H1 (cell line): ENCODE data around the gene GRIFIN. TPM values are rescaled to one million over a fixed set of nuclear protein-coding genes. Genes with fewer than 3 reads are reported as not detected.

Experiments used
- CTCF ChIA-PET: fragments of 300-600 bp; sonication (Branson Sonifier 250); formaldehyde crosslinking; loops from one replicate; lab custom pipeline; 2021; ENCODE audit not compliant: partially characterized antibody; lab: Charles Lee
- POLR2A ChIA-PET: fragments of 300-600 bp; sonication (Branson Sonifier 250); formaldehyde crosslinking; loops from one replicate; lab custom pipeline; 2021; ENCODE audit warnings: inconsistent platforms; ENCODE audit not compliant: partially characterized antibody; lab: Charles Lee
- DNase-seq, 2 experiments: peaks; one replicate each; pipeline versions ENCODE4 v3.0.0 to v3.0.0-alpha.2; 2010 to 2022; ENCODE audit warnings: low spot score in 2 of 2, low read depth in 1 of 2, mixed read lengths in 1 of 2
- FAIRE-seq: peaks from 2 replicates; lab custom pipeline; 2011; peaks lifted over from hg19 to GRCh38; lab: Jason Lieb, UNC
- H2AFZ ChIP-seq: 2 replicates; pipeline ENCODE4 v1.8.1; 2012; ENCODE audit warnings: low read length, inconsistent platforms
- H2AK5ac ChIP-seq: 2 replicates; pipeline ENCODE4 v1.6.1; 2013; ENCODE audit warnings: low read depth, low read length
- H2BK120ac ChIP-seq: replicated peaks from 2 replicates; pipeline ENCODE3; 2013; ENCODE audit warnings: low read depth, low read length, inconsistent platforms
- H2BK12ac ChIP-seq: 2 replicates; pipeline ENCODE4 v1.6.1; 2013; ENCODE audit warnings: low read depth, low read length
- H2BK15ac ChIP-seq: 2 replicates; pipeline ENCODE4 v1.6.1; 2013; ENCODE audit warnings: low read length
- H2BK20ac ChIP-seq: 2 replicates; pipeline ENCODE4 v1.6.1; 2013; ENCODE audit warnings: low read length
- H2BK5ac ChIP-seq: 2 replicates; pipeline ENCODE4 v1.6.1; 2013; ENCODE audit warnings: low read depth, low read length
- H3K14ac ChIP-seq: 2 replicates; pipeline ENCODE4 v1.6.1; 2013; ENCODE audit warnings: inconsistent platforms; ENCODE audit not compliant: insufficient read length
- H3K18ac ChIP-seq: 2 replicates; pipeline ENCODE4 v1.6.1; 2013; ENCODE audit warnings: low read length; ENCODE audit errors: extremely low read depth
- H3K23ac ChIP-seq: 2 replicates; pipeline ENCODE4 v1.6.1; 2013; ENCODE audit warnings: inconsistent platforms; ENCODE audit not compliant: insufficient read length
- H3K23me2 ChIP-seq: 2 replicates; pipeline ENCODE4 v1.6.1; 2013; ENCODE audit warnings: low read depth, low read length
- H3K27ac ChIP-seq: 2 replicates; pipeline ENCODE4 v1.6.1; 2011; ENCODE audit warnings: low read depth, low read length, inconsistent platforms
- H3K27me3 ChIP-seq, 4 experiments: replicated peaks in 1 of 4; 1 replicate in 1 of 4; 2 replicates in 3 of 4; pipeline versions ENCODE4 v1.6.1 to v1.8.1; 2011 to 2013; ENCODE audit warnings: low read length in 3 of 4, mild to moderate bottlenecking in 3 of 4, inconsistent platforms in 2 of 4, mixed read lengths in 2 of 4, moderate library complexity in 1 of 4; ENCODE audit not compliant: control insufficient read depth in 3 of 4, insufficient read depth in 3 of 4; ENCODE audit errors: extremely low read depth in 1 of 4
- H3K36me3 ChIP-seq, 4 experiments: 2 replicates each; pipeline versions ENCODE4 v1.6.1 to v1.8.1; 2011 to 2013; ENCODE audit warnings: mild to moderate bottlenecking in 4 of 4, low read length in 3 of 4, moderate library complexity in 2 of 4, control low read depth in 1 of 4, inconsistent platforms in 1 of 4; ENCODE audit not compliant: insufficient read depth in 4 of 4, control insufficient read depth in 2 of 4
- H3K4ac ChIP-seq: replicated peaks from 2 replicates; pipeline ENCODE3; 2013; ENCODE audit warnings: low read length, low read depth, mixed read lengths, inconsistent platforms; ENCODE audit not compliant: insufficient read length
- H3K4me1 ChIP-seq, 4 experiments: replicated peaks in 1 of 4; 1 replicate in 1 of 4; 2 replicates in 3 of 4; pipeline versions ENCODE4 v1.6.1 to v1.8.1; 2011 to 2013; ENCODE audit warnings: low read length in 3 of 4, inconsistent platforms in 2 of 4, mixed read lengths in 1 of 4; ENCODE audit not compliant: insufficient read depth in 4 of 4, control insufficient read depth in 3 of 4
- H3K4me2 ChIP-seq, 2 experiments: 2 replicates each; pipeline versions ENCODE4 v1.6.1 to v1.8.1; 2011 to 2013; ENCODE audit warnings: low read depth in 2 of 2, low read length in 2 of 2, control low read depth in 1 of 2, inconsistent platforms in 1 of 2, mild to moderate bottlenecking in 1 of 2; ENCODE audit not compliant: insufficient read depth in 1 of 2
- H3K4me3 ChIP-seq, 4 experiments: fragments of 200-600, 300-600 bp in 1 of 4; sonication (generic), shearing (Covaris generic), sonication (Bioruptor Twin) in 1 of 4; 2 replicates each; pipeline versions ENCODE4 v1.5.1 to v1.8.1; 2011 to 2016; ENCODE audit warnings: low read length in 4 of 4, low read depth in 3 of 4, control low read depth in 2 of 4, inconsistent platforms in 2 of 4, mild to moderate bottlenecking in 2 of 4, mixed read lengths in 1 of 4, moderate library complexity in 1 of 4; ENCODE audit not compliant: insufficient read depth in 2 of 4; ENCODE audit errors: extremely low read depth in 1 of 4
- H3K56ac ChIP-seq: replicated peaks from 2 replicates; pipeline ENCODE3; 2013; ENCODE audit warnings: low read depth, mild to moderate bottlenecking, mixed read lengths, low read length, inconsistent platforms; ENCODE audit not compliant: insufficient read length
- H3K79me1 ChIP-seq: 2 replicates; pipeline ENCODE4 v1.6.1; 2013; ENCODE audit warnings: low read depth, low read length, control low read depth
- H3K79me2 ChIP-seq, 2 experiments: 2 replicates each; pipeline versions ENCODE4 v1.6.1 to v1.8.1; 2012 to 2013; ENCODE audit warnings: low read length in 2 of 2, mild to moderate bottlenecking in 2 of 2, inconsistent platforms in 1 of 2; ENCODE audit not compliant: insufficient read depth in 2 of 2, control insufficient read depth in 1 of 2
- H3K9ac ChIP-seq, 4 experiments: replicated peaks in 1 of 4; 1 replicate in 1 of 4; 2 replicates in 3 of 4; pipeline versions ENCODE4 v1.6.1 to v1.8.1; 2011 to 2013; ENCODE audit warnings: low read depth in 3 of 4, low read length in 3 of 4, control low read depth in 2 of 4, mild to moderate bottlenecking in 2 of 4, moderate library complexity in 2 of 4, inconsistent platforms in 1 of 4; ENCODE audit errors: extremely low read depth in 1 of 4
- H3K9me3 ChIP-seq, 2 experiments: 2 replicates each; pipeline versions ENCODE4 v1.6.1 to v1.8.1; 2012 to 2013; ENCODE audit warnings: mild to moderate bottlenecking in 2 of 2, moderate library complexity in 2 of 2, control low read depth in 1 of 2, inconsistent platforms in 1 of 2, low read depth in 1 of 2, low read length in 1 of 2, mixed read lengths in 1 of 2; ENCODE audit not compliant: insufficient read depth in 2 of 2
- H4K20me1 ChIP-seq, 2 experiments: replicated peaks in 1 of 2; 2 replicates each; pipeline versions ENCODE3 to v1.8.1; 2011 to 2013; ENCODE audit warnings: inconsistent platforms in 2 of 2, low read length in 2 of 2, mild to moderate bottlenecking in 1 of 2; ENCODE audit not compliant: insufficient read depth in 2 of 2, control insufficient read depth in 1 of 2
- H4K5ac ChIP-seq: 2 replicates; pipeline ENCODE4 v1.6.1; 2013; ENCODE audit warnings: low read length, low read depth, mixed read lengths, inconsistent platforms; ENCODE audit not compliant: insufficient read length
- H4K8ac ChIP-seq: 2 replicates; pipeline ENCODE4 v1.8.0; 2013; ENCODE audit warnings: mild to moderate bottlenecking, moderate library complexity, low read length, inconsistent platforms; ENCODE audit not compliant: insufficient read depth; ENCODE audit errors: extremely low read depth
- H4K91ac ChIP-seq: replicated peaks from 2 replicates; pipeline ENCODE3; 2013; ENCODE audit warnings: low read length, mixed read lengths, inconsistent platforms; ENCODE audit not compliant: insufficient read length
- BACH1 ChIP-seq: IDR thresholded peaks from 2 replicates; pipeline ENCODE4 v1.6.1; 2012; ENCODE audit warnings: low read length, improper control_type of control experiment
- BCL11A ChIP-seq, 2 experiments: IDR thresholded peaks; one replicate each; pipeline ENCODE4 v1.6.1; 2011; ENCODE audit warnings: low read depth in 2 of 2, low read length in 2 of 2, mild to moderate bottlenecking in 2 of 2
- CEBPB ChIP-seq: IDR thresholded peaks from 2 replicates; pipeline ENCODE4 v1.6.1; 2012; ENCODE audit warnings: low read depth, low read length
- CHD1 ChIP-seq: IDR thresholded peaks from 2 replicates; pipeline ENCODE4 v1.6.1; 2012; ENCODE audit warnings: low read depth, low read length, improper control_type of control experiment
- EGR1 ChIP-seq: IDR thresholded peaks from 2 replicates; pipeline ENCODE4 v1.6.1; 2011; ENCODE audit warnings: low read depth, low read length, borderline replicate concordance
- JUN ChIP-seq: IDR thresholded peaks from 2 replicates; pipeline ENCODE4 v1.6.1; 2011; ENCODE audit warnings: low read depth, mild to moderate bottlenecking, improper control_type of control experiment, low read length
- KDM4A ChIP-seq: IDR thresholded peaks from one replicate; pipeline ENCODE4 v1.7.1; 2012; ENCODE audit warnings: low read depth, mild to moderate bottlenecking, moderate library complexity, low read length, inconsistent platforms; ENCODE audit not compliant: severe bottlenecking
- RAD21 ChIP-seq, 2 experiments: IDR thresholded peaks in 1 of 2; conservative IDR thresholded peaks in 1 of 2; 2 replicates each; pipeline ENCODE4 v1.6.1; 2011; ENCODE audit warnings: low read depth in 2 of 2, low read length in 2 of 2, improper control_type of control experiment in 1 of 2, inconsistent platforms in 1 of 2, mild to moderate bottlenecking in 1 of 2, moderate library complexity in 1 of 2
- SIRT6 ChIP-seq: IDR thresholded peaks from one replicate; pipeline ENCODE4 v1.7.1; 2012; ENCODE audit warnings: low read length, inconsistent platforms
- SP4 ChIP-seq: IDR thresholded peaks from 2 replicates; pipeline ENCODE4 v1.6.1; 2012; ENCODE audit warnings: low read length, inconsistent platforms
- SRF ChIP-seq: IDR thresholded peaks from 2 replicates; pipeline ENCODE4 v1.6.1; 2011; ENCODE audit warnings: mild to moderate bottlenecking, low read depth, low read length, moderate library complexity
- TAF1 ChIP-seq: IDR thresholded peaks from 2 replicates; pipeline ENCODE4 v1.6.1; 2011; ENCODE audit warnings: mild to moderate bottlenecking, low read depth, low read length
- TAF7 ChIP-seq: optimal IDR thresholded peaks from 2 replicates; pipeline ENCODE3; 2011; ENCODE audit warnings: low read depth, mild to moderate bottlenecking, inconsistent platforms, low read length, moderate library complexity, borderline replicate concordance
- TEAD4 ChIP-seq: IDR thresholded peaks from 2 replicates; pipeline ENCODE4 v1.6.1; 2012; ENCODE audit warnings: low read depth, low read length, inconsistent platforms, mixed read lengths
- WGBS, 2 experiments: shearing (Covaris generic) in 1 of 2; methylation state at CpG; one replicate each; pipeline versions ENCODE4 v1.1.6 to v1.1.7; 2013 to 2015; ENCODE audit warnings: low lambda C conversion rate in 2 of 2, mixed read lengths in 2 of 2, inconsistent platforms in 1 of 2, low coverage in 1 of 2, missing lambda C conversion rate in 1 of 2; ENCODE audit not compliant: insufficient replicate concordance in 2 of 2, insufficient coverage in 1 of 2, insufficient read length in 1 of 2; ENCODE audit errors: extremely low coverage in 1 of 2, missing lambda C conversion rate in 1 of 2; 5-methylcytosine and 5-hydroxymethylcytosine counted together
- polyA plus RNA-seq, 7 experiments: library from polyadenylated mRNA; depleted of rRNA in 3 of 7; stranded (reverse) in 5 of 7; unstranded in 2 of 7; fragments of >200 nt in 5 of 7; fragments of 200-250 nt in 2 of 7; gene quantifications; 1 replicate in 5 of 7; 2 replicates in 1 of 7; 4 replicates in 1 of 7; pipeline versions ENCODE4 v1.2.1 to v1.2.3, GENCODE V29; 2011 to 2013; ENCODE audit warnings: missing spikeins in 2 of 7, mixed read lengths in 2 of 7
- total RNA-seq: library from RNA; stranded (reverse); fragmentation: NEBNext Ultra II Directional; extraction: Animal tissue kit (Norgen Biotek cat#: 25700); gene quantifications from 2 replicates; pipeline ENCODE4 v1.2.1, GENCODE V29; 2021

The GRIFIN gene
- total and polyA plus RNA-seq, 2 of the 8 experiments (the other 6 are each of a cell fraction or from before 2014, with no cell fraction given), result not detected

- Histone ChIP-seq H3K23ac (no peak overlapping the region), H2AK5ac (no peak overlapping the region), H2BK12ac (no peak overlapping the region), H2BK120ac (no peak overlapping the region), H3K79me1 (no peaks in the 10 kb centered on the region), H3K9ac (no peak overlapping the region), H2BK20ac (no peak overlapping the region), H3K18ac (no peak overlapping the region), H3K27ac (no peak overlapping the region), H4K5ac (no peak overlapping the region), H3K79me2 (no peaks in the 10 kb centered on the region; a peak in 1 of 4 replicates), H3K4me3 (no peak overlapping the region), H2BK5ac (peak overlapping the region; percentile 3; the same call in 1 of the 2 replicates), H3K4me2 (no peak overlapping the region), H3K14ac (no peak overlapping the region), H3K4me1 (no peaks in the 10 kb centered on the region), H3K4ac (no peak overlapping the region), H4K20me1 (peaks cover 0 to 9% of the 10 kb centered on the region in 2 experiments), H3K23me2 (no peaks in the 10 kb centered on the region), H4K8ac (no peak overlapping the region), H2BK15ac (no peak overlapping the region), H3K56ac (no peak overlapping the region), H3K27me3 (no peaks in the 10 kb centered on the region), H3K36me3 (peaks cover 0 to 17% (median 9%) of the 10 kb centered on the region in 4 experiments; a peak in 5 of 8 replicates), H3K9me3 (peaks cover 0 to 3% of the 10 kb centered on the region in 2 experiments; a peak in 1 of 4 replicates), H4K91ac (no peak overlapping the region), H2AFZ (no peak overlapping the region)
- ChIA-PET CTCF (interaction anchor here (0.6 to 14.6 kb wide), 2 partner anchors 13 to 155 kb away, joined by 3 to 119 read pairs; no protein-coding TSS in a partner anchor), POLR2A (interaction anchor here (1.3 kb wide), 1 partner anchor 13 kb away, joined by 3 read pairs; no protein-coding TSS in a partner anchor)
- FAIRE-seq (no peak), DNase-seq (no peak)
- WGBS, 2 experiments, result 88% methylated on average over 16 of the region's 16 CpGs; no CpG with 5 or more reads in 1 of the 2 experiments
- TF ChIP-seq BCL11A (IDR thresholded peaks at IDR 0.05; ENCODE audit: low read depth in 2 of 2, low read length in 2 of 2) (no peak), CEBPB (no peak), SIRT6 (no peak), EGR1 (no peak), CHD1 (no peak), TEAD4 (no peak), TAF7 (no peak), SRF (no peak), KDM4A (no peak), TAF1 (no peak), RAD21 (IDR thresholded peaks at IDR 0.05 in 1 of 2, conservative IDR thresholded peaks at IDR 0.05 in 1 of 2; ENCODE audit: low read depth in 2 of 2, low read length in 2 of 2) (no peak), BACH1 (no peak), SP4 (no peak), JUN (no peak)
Measured at GRCh38 chr7:2437537-2438148, 38.6 kb downstream of the GRIFIN start.
